GM23248 (cell line): ENCODE measurements around the gene CDH4.

Experiments used
- EZH2 ChIP-seq: fragments of 200-600 bp; sonication (generic); IDR thresholded peaks from 2 replicates; pipeline ENCODE4 v1.6.1; 2018; ENCODE audit warnings: antibody characterized with exemption, mild to moderate bottlenecking; ENCODE audit not compliant: insufficient read depth, poor library complexity, severe bottlenecking
- EZH2phosphoT487 ChIP-seq: fragments of 200-600 bp; sonication (generic); IDR thresholded peaks from 2 replicates; pipeline ENCODE4 v1.6.1; 2018; ENCODE audit warnings: antibody characterized with exemption, moderate library complexity, mild to moderate bottlenecking, low read depth; ENCODE audit not compliant: insufficient read depth

- TF ChIP-seq EZH2phosphoT487 (no peak), EZH2 (no peak)
Measured at GRCh38 chr20:61457725-61458124, 205.7 kb downstream of the CDH4 start.
